Measurements from ENCODE around the gene UBE2QL1. TPM values are rescaled to one million over a fixed set of nuclear protein-coding genes. Genes with fewer than 3 reads are reported as not detected.

UBE2QL1 gene, protein sequence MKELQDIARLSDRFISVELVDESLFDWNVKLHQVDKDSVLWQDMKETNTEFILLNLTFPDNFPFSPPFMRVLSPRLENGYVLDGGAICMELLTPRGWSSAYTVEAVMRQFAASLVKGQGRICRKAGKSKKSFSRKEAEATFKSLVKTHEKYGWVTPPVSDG
- 0.74 and 2.6 TPM in 2 replicates for total RNA-seq (2021)
- Bru-seq, nascent RNA: percentile 40 among the genes with signal in this experiment
- BruChase-seq, experiment 1, labeled RNA remaining after a 2-hour chase: percentile 40 among the genes with signal in this experiment
- BruChase-seq, experiment 2, labeled RNA remaining after a 6-hour chase: percentile 41 among the genes with signal in this experiment
- long read RNA-seq, full-length matches to known transcripts: 1 of 1 reads
- long read RNA-seq, partial matches to known transcripts: 0 of 1 reads
- long read RNA-seq, other reads (novel, unspliced or antisense): 0 of 1 reads

DNA sequence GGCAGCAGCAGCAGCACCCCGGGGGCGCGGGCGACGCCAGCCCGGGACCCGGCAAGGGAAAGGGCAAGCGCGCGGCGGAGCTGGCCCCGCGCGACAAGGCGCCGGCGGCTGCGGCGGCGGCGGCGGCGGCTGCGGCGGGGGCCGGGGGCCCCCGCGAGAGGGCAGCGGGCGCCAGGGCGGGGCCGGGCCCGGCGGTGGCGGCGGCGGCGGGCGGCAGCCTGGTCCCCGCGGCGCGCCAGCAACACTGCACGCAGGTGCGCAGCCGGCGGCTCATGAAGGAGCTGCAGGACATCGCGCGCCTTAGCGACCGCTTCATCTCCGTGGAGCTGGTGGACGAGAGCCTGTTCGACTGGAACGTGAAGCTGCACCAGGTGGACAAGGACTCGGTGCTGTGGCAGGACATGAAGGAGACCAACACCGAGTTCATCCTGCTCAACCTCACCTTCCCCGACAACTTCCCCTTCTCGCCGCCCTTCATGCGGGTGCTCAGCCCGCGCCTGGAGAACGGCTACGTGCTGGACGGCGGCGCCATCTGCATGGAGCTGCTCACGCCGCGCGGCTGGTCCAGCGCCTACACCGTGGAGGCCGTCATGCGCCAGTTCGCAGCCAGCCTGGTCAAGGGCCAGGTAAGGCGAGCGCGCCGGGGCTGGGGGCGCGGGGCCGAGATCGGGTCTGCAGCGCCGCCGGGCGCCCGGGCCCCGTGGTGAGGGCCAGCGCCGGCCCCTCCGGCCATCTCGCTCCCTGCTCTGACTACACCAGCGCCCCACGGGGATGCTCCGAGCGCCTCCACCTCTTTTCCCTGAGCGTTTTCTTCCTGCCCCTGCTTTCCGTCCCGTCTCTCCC, at the start of gene UBE2QL1:
Gene UBE2QL1 (plus strand): TSS at position 238 of the 843 bp plus-strand sequence. CDS start 35 bp downstream, at position 273.
- intact Hi-C loops (cut with micrococcal nuclease; ENCODE audit: unreplicated experiment): no loop called here
- ChIA-PET POLR2A (ENCODE audit: low non-redundant PET) (no interaction called here), CTCF (no interaction called here)
- Histone ChIP-seq H3K9me3 (ENCODE audit: low read depth, low read length, poor library complexity, severe bottlenecking) (no peaks in the 10 kb centered on the region), H3K27ac (ENCODE audit: low read depth, low read length, poor library complexity, severe bottlenecking) (no peak within 1 kb of the TSS), H3K4me3 (ENCODE audit: low read depth, low read length, poor library complexity, severe bottlenecking) (peak within 1 kb of the TSS; percentile 50), H3K36me3 (ENCODE audit: insufficient read depth, low read length, poor library complexity, severe bottlenecking) (no peaks in the 10 kb centered on the region), H3K4me1 (ENCODE audit: insufficient read depth, low read length, poor library complexity, severe bottlenecking) (no peaks in the 10 kb centered on the region), H3K27me3 (replicated peaks; ENCODE audit: insufficient read depth, low read depth, low read length, poor library complexity) (peaks cover 40% of the 10 kb centered on the region)
- TF ChIP-seq, protein P1, sequence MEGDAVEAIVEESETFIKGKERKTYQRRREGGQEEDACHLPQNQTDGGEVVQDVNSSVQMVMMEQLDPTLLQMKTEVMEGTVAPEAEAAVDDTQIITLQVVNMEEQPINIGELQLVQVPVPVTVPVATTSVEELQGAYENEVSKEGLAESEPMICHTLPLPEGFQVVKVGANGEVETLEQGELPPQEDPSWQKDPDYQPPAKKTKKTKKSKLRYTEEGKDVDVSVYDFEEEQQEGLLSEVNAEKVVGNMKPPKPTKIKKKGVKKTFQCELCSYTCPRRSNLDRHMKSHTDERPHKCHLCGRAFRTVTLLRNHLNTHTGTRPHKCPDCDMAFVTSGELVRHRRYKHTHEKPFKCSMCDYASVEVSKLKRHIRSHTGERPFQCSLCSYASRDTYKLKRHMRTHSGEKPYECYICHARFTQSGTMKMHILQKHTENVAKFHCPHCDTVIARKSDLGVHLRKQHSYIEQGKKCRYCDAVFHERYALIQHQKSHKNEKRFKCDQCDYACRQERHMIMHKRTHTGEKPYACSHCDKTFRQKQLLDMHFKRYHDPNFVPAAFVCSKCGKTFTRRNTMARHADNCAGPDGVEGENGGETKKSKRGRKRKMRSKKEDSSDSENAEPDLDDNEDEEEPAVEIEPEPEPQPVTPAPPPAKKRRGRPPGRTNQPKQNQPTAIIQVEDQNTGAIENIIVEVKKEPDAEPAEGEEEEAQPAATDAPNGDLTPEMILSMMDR (conservative IDR thresholded peaks at IDR 0.05; ENCODE audit: low read depth, low read length): no peak
- peak; percentile 76 for TF ChIP-seq EZH2 (IDR thresholded peaks at IDR 0.05; ENCODE audit: borderline replicate concordance, low read depth, low read length, poor library complexity, severe bottlenecking)
- BruUV-seq (replicated peaks): no TSS peak
- peak; percentile 25 for DNase-seq (ENCODE audit: low spot score)

DNA sequence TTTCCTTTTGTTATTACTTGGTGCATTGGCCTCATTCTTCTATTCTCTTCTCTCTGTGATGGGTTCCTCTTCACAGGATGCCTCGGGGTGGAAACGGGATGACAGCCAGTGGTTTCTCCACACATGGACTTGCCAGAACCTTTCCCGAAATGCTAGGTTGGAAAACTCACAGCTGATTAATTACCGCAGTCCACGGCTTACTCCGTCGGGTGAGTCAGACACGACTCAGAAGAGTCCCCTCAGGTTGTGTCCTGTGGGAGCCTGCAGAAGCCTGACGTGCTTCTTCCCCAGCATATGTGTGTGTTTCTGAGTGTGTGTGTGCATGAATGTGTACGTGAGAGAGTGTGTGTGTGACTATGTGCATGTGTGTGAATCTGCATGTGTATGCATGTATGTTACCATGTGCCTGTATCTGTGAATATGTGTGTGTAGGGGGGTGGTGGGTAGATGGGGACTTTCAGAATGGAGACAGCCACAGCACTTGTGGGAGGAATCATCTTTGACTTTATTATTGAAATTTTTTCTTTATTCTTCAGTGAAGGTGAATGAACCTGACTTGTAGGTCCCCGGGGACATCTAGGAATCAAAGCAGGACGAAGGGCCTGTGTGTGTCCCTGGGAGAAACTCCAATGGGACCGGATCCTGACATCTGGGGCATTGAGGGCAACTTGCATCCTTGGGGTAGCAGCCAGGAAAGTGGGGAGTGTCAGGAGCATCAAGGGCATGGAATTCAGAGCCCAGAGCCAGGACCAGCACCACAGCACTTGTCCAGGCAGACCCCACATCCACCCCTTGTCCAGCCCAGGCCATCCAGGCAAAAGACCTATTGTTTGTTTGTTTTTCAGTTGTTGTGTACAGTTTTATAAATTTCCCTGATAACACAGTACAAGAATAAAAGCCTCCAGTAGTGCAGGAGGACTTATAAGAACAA, 48.4 kb upstream of the UBE2QL1 start:
- H3K9me3 ChIP-seq (ENCODE audit: low read depth, low read length, poor library complexity, severe bottlenecking): no peaks in the 10 kb centered on the region
- H3K36me3 ChIP-seq (ENCODE audit: insufficient read depth, low read length, poor library complexity, severe bottlenecking): no peaks in the 10 kb centered on the region
- no TSS peak for BruUV-seq (replicated peaks)
- no peak overlapping the region for H3K27ac ChIP-seq (ENCODE audit: low read depth, low read length, poor library complexity, severe bottlenecking)
- H3K27me3 ChIP-seq (replicated peaks; ENCODE audit: insufficient read depth, low read depth, low read length, poor library complexity): peaks cover 14% of the 10 kb centered on the region
- no peaks in the 10 kb centered on the region for H3K4me1 ChIP-seq (ENCODE audit: insufficient read depth, low read length, poor library complexity, severe bottlenecking)
- no peak overlapping the region for H3K4me3 ChIP-seq (ENCODE audit: low read depth, low read length, poor library complexity, severe bottlenecking)
- ChIA-PET POLR2A (ENCODE audit: low non-redundant PET) (no interaction called here), CTCF (no interaction called here)
- TF ChIP-seq, protein P1 (conservative IDR thresholded peaks at IDR 0.05; ENCODE audit: low read depth, low read length): no peak
- no peak for TF ChIP-seq EZH2 (IDR thresholded peaks at IDR 0.05; ENCODE audit: borderline replicate concordance, low read depth, low read length, poor library complexity, severe bottlenecking)
- intact Hi-C loops (cut with micrococcal nuclease; ENCODE audit: unreplicated experiment): no loop called here
- DNase-seq (ENCODE audit: low spot score): no peak

DNA sequence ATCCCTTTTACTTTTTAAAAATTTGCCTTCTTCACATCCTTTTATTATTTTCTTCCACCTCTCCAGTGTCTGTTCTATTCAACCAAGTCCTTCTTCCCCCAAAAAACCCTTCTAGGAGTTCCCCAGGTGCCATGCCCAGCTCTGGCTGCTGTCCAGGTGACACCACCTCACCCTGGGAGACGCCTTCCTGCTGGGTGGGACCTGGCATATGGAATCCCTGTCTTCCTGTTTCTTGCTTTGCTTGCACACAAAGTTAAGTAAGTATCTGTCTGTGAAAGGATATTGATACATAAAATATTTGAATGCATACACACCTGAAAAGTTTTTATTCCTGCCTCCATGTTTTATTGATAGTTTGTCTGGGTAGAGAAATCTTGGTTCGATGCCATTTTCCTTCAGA, 47.2 kb upstream of the UBE2QL1 start:
- intact Hi-C loops (cut with micrococcal nuclease; ENCODE audit: unreplicated experiment): no loop called here
- DNase-seq (ENCODE audit: low spot score): no peak
- no peak for TF ChIP-seq EZH2 (IDR thresholded peaks at IDR 0.05; ENCODE audit: borderline replicate concordance, low read depth, low read length, poor library complexity, severe bottlenecking)
- TF ChIP-seq, protein P1 (conservative IDR thresholded peaks at IDR 0.05; ENCODE audit: low read depth, low read length): no peak
- Histone ChIP-seq H3K9me3 (ENCODE audit: low read depth, low read length, poor library complexity, severe bottlenecking) (no peaks in the 10 kb centered on the region), H3K4me3 (ENCODE audit: low read depth, low read length, poor library complexity, severe bottlenecking) (no peak overlapping the region), H3K27ac (ENCODE audit: low read depth, low read length, poor library complexity, severe bottlenecking) (no peak overlapping the region), H3K4me1 (ENCODE audit: insufficient read depth, low read length, poor library complexity, severe bottlenecking) (no peaks in the 10 kb centered on the region), H3K36me3 (ENCODE audit: insufficient read depth, low read length, poor library complexity, severe bottlenecking) (no peaks in the 10 kb centered on the region), H3K27me3 (replicated peaks; ENCODE audit: insufficient read depth, low read depth, low read length, poor library complexity) (peaks cover 14% of the 10 kb centered on the region)
- ChIA-PET CTCF (no interaction called here), POLR2A (ENCODE audit: low non-redundant PET) (no interaction called here)
- BruUV-seq (replicated peaks): no TSS peak
